ENCODE results near the gene NLGN1. TPM values are rescaled to one million over a fixed set of nuclear protein-coding genes. Genes with fewer than 3 reads are reported as not detected.
"Not testable (repeated sequence)": the region's sequence is repeated elsewhere in the genome, so short reads cannot be mapped to it uniquely, and the experiment has no call there.

NLGN1 gene
- total RNA-seq, 2 donors from 2014 or later, result 0.98 to 2.0 TPM

DNA sequence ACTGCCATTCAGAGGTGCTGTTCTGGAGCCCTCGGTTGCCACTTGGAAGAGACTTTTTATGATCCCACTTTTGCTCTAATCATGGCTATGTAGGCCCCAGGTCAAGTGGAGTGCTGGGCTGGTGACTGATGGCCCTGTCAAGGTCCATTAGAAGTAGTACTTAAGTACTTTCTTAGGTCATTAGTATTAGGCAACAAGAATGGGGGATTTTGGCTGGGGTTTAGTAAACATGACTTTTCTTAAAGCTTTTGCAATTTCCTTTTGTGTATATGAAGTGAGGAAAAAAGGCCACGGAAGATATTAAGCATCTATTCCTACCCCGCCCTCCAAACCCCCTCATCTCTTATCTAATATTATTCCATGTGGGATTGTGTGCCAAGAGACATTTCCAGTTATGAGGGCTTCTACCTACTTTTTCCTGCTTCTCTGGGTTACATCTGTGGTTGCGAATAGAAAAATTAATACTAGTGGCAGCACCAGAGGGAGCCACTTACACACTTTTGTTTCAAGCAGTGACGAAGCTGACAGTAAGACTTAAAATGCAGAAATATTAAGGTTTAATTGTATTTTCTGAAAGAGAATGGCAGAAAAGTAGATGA is 13.9 kb downstream of the NLGN1 start:
- intact Hi-C loops (cut with DNase I, micrococcal nuclease), result no loop called here

DNA sequence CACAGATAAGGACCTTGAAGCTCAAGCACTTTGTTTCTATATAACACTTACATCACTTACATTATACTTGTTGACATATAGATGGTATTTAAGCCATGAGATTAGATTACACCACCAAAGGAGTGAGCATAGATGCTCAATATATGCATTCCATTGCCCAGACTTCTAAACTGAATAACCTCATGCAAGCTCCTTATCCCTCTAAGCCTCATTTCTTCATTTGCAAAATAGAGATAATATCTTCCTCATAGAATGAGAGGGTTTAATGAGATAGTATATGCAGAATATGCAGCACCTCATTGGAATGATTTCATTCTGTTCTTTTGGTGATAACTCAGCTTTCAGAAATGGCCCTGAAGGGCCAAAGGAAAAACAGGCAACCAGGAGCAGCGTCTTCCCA is 18.5 kb downstream of the NLGN1 start:
- ATAC-seq, result no peak

More for the DNA sequence above, 13.9 kb downstream of the NLGN1 start:
- DNase-seq, result no peak
- ATAC-seq, result no peak

DNA sequence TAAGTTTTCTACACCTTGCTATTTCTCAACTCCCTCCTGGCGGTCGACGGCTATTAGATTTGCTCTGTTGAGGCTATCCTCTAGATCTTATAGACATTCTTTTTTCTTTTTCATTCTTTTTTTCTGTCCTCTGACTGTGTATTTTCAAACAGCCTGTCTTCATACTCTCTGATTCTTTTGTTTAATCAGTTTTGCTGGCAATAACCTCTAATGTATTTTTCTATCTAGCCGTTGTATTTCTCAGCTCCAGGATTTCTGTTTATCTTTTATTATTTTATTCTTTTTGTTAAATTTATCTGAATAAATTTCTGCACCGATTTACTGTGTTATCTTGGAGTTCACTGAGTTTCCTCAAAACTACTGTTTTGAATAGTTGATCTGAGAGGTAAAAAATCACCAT is 31.5 kb downstream of the NLGN1 start:
- DNase-seq, result no peak
- intact Hi-C loops (cut with DNase I, micrococcal nuclease), result no loop called here
- no peak for ATAC-seq

More for the DNA sequence above, 18.5 kb downstream of the NLGN1 start:
- DNase-seq, result no peak
- intact Hi-C loops (cut with DNase I, micrococcal nuclease), result no loop called here

DNA sequence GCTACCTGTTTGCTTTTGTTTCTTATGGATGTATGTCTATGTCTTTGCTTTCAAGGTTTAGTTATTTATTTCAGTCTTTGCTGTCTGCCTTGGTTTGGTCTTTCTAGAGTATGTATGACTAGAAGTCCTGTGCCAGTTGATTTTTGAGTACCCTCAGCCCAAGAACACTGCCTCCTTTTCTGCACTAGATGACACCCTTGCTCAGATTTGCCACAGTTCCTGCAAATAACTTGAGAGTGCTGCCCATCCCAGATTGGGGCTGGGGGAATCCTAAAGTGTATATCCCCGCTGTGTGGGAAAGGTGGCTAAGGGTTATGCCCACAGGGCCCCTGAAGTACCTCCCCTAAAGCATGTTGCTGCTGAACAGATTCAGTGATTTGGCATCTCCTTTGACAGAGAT is 32.0 kb downstream of the NLGN1 start:
- intact Hi-C loops (cut with DNase I, micrococcal nuclease), result no loop called here
- DNase-seq, result no peak
- ATAC-seq, result no peak

DNA sequence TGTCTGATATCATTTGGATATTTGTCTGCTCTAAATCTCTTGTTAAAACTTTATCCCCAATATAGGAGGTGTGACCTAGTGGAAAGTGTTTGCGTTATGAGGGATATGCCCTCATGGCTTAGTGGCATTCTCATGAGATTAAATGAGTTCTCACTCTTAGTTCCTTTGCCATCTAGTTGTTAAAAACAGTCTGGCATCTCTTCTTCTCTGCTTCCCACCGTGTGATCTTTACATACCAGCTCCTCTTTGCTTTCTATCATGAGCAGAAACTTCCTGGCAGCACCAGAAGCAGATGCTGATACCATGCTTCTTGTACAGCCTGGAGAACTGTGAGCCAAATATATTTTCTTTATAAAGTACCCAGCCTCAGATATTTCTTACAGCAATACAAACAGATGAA is 33.0 kb downstream of the NLGN1 start:
- DNase-seq, result no peak
- ATAC-seq, result no peak
- intact Hi-C loops (cut with DNase I, micrococcal nuclease), result no loop called here

DNA sequence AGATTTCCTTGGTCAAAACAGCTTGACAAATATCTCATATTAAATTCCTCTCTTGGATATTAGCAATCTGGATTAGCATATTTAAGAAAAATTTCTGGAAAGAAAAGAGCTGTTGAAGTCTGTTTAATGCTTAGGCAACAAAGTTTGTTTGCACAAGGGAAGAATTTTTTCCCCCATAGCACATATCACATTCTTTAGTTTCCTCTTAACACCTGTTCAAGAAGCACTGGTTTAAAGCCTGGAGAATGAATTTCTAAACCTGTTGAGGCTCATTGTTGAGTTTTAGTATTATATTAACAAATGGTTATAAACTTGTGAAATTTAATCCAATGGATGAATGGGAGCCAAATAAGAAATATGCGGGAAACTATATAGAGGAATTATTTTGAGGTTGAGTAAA is 41.5 kb downstream of the NLGN1 start:
- intact Hi-C loops (cut with DNase I, micrococcal nuclease), result no loop called here
- ATAC-seq (no peak), DNase-seq (no peak)

DNA sequence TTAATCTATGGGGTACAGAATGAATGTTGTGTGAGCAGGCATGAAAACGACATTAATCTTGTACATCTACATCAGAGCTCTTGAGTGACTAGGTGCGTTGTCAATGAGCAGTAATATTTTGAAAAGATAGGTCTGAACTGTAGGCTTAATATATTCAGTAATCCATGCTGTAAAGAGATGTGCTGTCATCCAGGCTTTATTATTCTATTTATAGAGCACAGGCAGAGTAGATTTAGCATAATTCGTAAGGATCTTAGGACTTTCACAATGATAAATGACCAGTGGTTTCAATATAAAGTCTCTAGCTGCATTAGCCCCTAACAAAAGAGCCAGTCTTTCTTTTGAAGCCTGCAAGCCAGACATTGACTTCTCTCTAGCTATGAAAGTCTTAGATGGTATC is 43.0 kb downstream of the NLGN1 start:
- DNase-seq (no peak), ATAC-seq (no peak)
- intact Hi-C loops (cut with DNase I, micrococcal nuclease), result no loop called here

DNA sequence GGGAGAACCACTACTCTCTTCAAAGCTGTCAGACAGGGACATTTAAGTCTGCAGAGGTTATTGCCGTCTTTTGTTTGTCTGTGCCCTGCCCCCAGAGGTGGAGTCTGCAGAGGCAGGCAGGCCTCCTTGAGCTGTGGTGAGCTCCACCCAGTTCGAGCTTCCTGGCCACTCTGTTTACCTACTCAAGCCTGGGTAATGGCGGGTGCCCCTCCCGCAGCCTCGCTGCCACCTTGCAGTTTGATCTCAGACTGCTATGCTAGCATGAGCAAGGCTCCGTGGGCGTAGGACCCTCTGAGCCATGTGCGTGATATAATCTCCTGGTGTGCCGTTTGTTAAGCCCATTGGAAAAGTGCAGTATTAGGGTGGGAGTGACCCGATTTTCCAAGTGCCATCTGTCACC is 54.0 kb downstream of the NLGN1 start:
- ATAC-seq; intact Hi-C loops (cut with DNase I, micrococcal nuclease): not testable (repeated sequence)
- DNase-seq, result peak in 1 of 2 donors; percentile 2

DNA sequence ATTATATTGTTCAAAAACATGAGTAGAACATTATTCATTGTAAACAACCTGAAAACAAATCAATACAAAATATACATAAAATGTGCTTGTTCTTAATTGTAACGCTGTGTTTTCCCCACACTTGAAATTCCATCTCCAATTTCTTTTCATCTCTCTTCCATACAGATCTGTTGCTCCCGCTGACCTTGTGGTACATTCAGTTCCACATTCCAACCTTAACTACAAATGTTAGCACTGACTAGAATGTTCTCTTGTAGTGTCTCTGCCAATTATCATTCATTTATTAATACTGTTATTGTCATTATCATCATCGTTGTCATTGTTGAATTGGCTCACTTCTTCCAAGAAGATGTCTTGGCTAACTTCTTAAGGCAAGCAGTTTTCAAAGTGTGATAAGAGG is 65.7 kb downstream of the NLGN1 start:
- intact Hi-C loops (cut with DNase I, micrococcal nuclease), result no loop called here
- ATAC-seq (no peak), DNase-seq (no peak)

DNA sequence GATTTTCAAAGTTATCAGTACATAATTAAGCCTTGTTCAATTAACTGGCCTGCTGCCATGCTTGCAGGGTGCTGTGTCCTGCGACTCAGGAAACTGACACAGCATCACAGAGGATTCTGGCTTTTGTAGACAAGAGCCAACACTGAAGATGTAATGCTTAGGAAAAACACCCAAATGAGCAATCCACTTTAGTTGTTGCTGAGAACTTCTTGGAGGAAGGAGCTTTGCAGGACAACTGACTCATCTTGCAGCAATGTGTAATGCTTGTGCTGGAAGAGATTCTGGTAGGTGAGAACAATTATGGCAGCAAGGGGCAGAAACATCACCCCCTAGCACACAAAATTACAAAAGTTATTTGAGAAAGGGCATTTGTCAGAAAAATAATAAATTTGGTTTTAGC is 67.6 kb downstream of the NLGN1 start:
- no peak for ATAC-seq
- no peak for DNase-seq
- intact Hi-C loops (cut with DNase I, micrococcal nuclease), result no loop called here

DNA sequence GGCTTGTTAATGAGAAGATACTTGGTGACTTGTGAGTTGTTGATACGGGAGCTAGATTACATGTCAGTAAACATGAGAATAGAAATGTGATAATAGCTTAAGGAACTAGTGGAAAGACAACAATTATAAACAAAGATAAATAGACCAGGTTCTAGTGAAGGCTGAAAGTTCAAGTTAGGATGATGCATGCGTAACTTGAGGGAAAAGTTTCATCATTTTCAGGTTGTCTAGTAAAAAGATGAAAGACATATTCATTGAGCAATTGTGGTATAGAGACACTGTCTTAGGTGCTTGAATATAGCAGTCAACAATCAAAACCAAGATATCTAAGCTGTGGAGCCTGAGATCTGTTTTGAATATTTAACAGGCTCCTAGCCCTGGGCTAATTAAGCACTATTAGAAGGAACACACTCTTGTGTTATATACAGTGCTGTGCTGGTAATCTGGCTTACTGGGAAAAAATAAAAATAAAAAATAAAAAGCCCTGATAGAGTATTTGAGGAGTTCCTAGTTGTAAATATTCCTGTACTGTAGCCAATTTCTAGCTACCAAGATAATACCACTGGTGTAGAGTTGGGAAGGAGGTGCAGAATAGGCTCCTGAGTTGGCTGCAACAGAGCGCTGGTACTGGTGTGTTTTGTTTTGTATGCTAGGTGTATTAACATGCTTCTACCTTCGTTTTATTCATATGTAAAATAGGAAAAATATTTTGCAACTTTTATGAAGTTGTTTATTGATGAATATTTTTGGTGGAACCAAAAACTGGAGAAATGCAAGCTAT is 68.5 kb downstream of the NLGN1 start:
- DNase-seq (no peak), ATAC-seq (no peak)
- intact Hi-C loops (cut with DNase I, micrococcal nuclease), result no loop called here

DNA sequence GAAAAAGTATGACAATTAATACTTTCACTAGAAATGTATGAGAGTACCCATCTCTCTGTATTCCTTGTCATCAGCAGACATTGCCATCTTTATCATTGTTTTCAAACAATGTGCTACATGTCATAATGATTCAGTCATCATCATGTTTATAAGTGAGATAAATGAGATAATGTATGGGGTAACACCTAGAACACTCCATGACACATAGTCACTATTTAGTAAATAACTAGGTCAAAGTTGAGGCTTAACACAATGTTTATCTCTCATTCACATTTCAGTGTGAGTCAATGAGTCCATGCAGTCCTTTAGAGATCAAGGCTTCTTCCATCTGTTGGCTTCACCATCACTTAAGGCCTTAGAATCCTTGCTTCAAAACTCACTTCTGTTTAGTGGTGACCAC is 70.0 kb downstream of the NLGN1 start:
- DNase-seq (no peak), ATAC-seq (no peak)
- intact Hi-C loops (cut with DNase I, micrococcal nuclease), result no loop called here

DNA sequence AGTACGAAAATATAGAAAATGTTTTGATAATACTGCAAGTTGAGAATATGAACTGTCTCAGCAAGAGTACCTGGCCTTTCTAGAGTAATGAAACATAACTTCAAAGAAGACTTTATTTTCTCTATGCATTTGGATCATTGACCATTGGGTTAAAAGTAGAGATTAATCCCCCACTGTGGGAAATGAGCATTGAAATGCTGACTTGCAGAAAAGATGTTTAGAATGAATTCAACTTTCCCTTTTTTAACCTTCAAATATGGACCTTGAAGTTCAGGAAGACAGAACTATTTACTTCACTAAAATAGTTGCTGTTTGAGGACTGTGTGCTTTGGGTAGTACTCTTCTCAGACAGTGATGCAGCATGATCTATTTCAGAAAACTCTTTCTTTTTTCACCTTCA is 75.7 kb downstream of the NLGN1 start:
- intact Hi-C loops (cut with DNase I, micrococcal nuclease), result no loop called here
- ATAC-seq (no peak), DNase-seq (no peak)

DNA sequence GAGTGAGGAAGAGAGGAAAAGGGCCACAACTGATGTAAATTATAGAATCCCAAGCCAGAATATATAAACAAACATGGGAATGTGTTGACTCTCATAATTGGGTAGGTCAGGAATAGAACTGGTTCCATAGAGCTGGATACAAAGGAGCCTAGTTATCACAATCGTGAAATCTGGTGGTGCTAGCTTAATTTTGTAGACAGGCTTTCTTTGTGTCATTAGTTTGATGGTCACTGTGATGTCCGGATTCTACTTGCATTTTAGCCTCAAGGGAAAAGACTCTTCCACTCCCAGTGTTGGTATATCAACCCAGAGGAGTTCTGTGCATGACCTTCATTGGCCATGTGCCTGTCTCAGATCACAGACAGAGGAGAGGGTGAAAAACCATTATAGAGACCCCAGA is 81.8 kb downstream of the NLGN1 start:
- intact Hi-C loops (cut with DNase I, micrococcal nuclease), result no loop called here
- DNase-seq, result no peak
- ATAC-seq, result no peak

DNA sequence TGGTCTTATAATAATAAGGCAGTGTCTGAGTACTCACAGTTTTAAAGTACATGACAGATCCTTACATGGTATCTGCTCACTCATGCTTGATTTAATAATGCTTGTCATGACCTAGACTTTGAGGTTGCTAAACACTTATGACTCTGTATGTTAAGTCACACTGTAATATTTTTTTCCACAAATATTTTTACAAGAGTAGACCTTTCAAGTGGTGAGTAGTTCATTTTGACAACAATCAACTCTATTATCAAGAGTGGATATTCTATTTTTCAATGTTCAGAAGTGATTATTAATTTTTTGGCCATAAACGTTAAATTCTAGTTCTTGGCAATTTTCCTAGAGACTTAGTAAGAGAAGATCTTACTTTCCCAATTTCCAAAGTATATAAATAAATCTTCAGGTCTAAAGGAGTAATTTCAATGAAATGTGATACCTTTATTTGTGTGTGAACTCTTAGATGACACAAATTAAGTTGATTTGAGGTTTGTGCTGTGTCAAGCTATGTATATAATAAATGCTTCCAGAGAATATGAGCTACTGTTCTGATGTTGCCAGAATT is 104.5 kb downstream of the NLGN1 start:
- no peak for ATAC-seq
- DNase-seq, result no peak
- intact Hi-C loops (cut with DNase I, micrococcal nuclease), result no loop called here

DNA sequence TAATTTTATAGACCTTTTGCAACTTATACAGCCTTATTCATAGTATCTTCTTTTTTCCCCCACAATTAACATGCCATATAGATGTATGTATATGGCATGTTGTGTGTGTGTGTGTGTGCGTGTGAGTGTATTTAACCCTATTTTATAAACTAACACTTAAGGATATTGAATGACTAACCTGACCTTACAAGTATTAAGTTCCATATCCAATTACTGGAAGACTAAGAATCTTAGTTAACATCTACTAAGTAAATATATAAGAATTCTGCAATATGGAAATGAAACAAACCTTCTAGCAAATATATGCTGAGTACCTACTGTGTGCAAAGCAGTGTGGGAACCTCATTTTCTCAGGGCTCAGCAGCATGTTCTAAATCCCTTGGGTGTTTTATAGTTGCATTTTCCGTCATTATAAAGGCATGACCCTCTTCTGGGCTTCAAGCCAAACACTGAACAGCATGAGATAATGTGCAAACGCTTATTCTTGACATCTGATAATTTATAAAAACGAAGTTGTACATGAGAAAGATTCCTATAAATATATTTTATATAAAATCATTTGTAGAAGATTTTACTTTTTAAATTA is 105.5 kb downstream of the NLGN1 start:
- ATAC-seq (no peak), DNase-seq (no peak)
- intact Hi-C loops (cut with DNase I, micrococcal nuclease), result no loop called here

DNA sequence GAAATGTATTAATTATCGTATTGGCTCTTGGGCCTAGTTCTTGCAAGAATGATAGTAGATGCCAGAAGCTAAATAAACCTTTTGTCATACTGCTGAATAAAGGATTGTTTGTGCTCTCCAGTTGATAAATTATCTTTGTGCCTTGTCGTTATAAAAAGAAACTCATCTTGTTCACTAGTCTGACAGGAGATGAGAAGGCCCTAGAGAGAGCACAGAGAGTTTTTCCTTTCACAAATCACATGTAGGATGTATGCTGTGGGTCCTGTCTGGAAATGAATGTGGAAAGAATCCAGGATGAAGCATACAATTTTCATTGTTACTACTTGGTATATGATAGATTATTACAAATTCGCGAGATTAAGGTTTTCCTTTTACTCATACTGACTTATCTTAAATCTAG is 113.0 kb downstream of the NLGN1 start:
- intact Hi-C loops (cut with DNase I, micrococcal nuclease), result no loop called here
- no peak for ATAC-seq
- DNase-seq, result no peak

DNA sequence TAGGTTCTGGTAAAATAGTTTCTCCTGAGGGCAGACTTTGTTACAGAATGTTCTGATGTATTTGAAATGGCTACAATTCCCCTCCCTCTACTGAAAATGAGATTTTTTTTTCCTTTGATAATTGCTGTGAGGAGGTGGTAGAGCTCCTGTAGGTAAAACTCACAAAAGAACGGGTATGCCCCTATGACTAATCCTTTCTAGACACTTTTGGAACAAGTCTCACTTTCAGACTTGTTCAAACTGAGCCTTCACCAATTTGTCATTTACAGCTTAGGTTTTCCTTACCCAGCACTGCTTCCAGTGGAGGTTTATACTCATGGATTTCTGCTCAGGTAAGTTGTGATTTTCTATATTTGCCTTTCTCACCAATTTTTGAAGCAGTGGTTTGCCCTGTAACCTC is 115.6 kb downstream of the NLGN1 start:
- DNase-seq (no peak), ATAC-seq (no peak)
- intact Hi-C loops (cut with DNase I, micrococcal nuclease), result no loop called here

DNA sequence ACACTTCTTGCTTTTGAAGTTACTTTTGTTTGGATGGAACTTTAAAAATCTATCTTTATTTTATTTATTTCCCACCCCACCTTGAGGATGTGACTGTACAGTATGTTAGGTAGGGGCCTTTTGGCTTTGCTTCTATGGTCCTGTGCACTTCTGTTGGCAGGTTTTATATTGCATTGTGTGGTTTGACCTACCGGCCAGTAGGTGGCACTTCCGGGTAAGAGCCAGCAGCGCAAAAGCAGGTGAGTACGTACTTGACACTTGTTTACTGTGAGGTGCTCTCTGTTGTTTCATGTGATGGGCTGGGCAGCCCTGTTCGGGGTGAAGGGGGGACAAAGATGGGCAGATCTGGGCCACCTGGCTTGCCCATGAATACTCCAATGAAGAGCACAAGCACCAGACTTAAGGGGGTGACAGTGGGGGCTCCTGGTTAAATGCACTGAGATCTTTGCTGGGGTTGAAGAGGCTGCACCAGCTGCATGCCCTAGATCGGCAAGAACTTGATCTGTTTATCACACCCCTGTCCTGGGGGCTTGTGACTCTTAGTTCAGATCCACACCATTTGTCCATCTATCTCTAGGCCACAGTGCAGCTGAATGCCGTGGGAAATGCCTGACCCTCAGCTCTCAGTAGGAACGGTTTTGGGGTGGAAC is 131.6 kb downstream of the NLGN1 start:
- intact Hi-C loops (cut with DNase I, micrococcal nuclease), result no loop called here
- ATAC-seq (peak; percentile 68), DNase-seq (peak in 1 of 2 donors; percentile 10)

DNA sequence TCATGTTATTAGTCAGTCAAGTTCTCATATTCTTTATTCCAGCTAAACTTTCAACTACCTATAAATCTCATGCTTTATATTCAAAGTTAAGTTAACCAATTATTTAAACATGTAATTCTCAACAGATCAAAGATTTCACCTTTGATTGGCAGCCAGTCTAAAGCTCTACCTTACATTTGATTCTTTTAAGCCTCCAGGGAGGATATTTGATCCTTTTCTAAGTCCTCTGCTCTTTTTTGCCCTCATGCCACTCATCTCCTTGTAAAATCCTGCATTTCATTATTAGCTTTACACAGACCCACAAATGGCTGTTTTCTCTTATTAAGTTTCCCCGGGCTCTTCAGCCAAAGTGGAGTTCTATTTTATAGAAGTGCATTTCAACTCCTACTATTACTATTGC is 134.1 kb downstream of the NLGN1 start:
- ATAC-seq (no peak), DNase-seq (no peak)
- intact Hi-C loops (cut with DNase I, micrococcal nuclease), result no loop called here

Data from left colon (tissue), 2 donors.